SK-N-SH (cell line): ENCODE data around the gene SNX3. TPM values are rescaled to one million over a fixed set of nuclear protein-coding genes. Genes with fewer than 3 reads are reported as not detected.

Experiments
- CTCF ChIA-PET: fragments of 300-600, 350-600 bp; formaldehyde crosslinking; extraction: SDS; loops from one replicate; lab custom pipeline; 2021; lab: Yijun Ruan, JAX
- POLR2A ChIA-PET: fragments of 350-600 bp; sonication (Branson Sonifier 250); formaldehyde crosslinking; extraction: SDS; loops from one replicate; lab custom pipeline; 2020; ENCODE audit warnings: antibody characterized with exemption, inconsistent platforms; lab: Yijun Ruan, JAX
- DNase-seq: peaks from one replicate; pipeline ENCODE4 v3.0.0; 2012
- H2AFZ ChIP-seq: fragments of 200-600 bp; sonication (generic); 2 replicates; pipeline ENCODE4 v1.8.1; 2016; ENCODE audit warnings: antibody characterized with exemption, mild to moderate bottlenecking, low read depth
- H3F3A ChIP-seq: fragments of 200-600 bp; sonication (generic); replicated peaks from 2 replicates; pipeline ENCODE3; 2016; ENCODE audit warnings: antibody characterized with exemption, mild to moderate bottlenecking; ENCODE audit not compliant: insufficient read depth
- H3K27ac ChIP-seq, 2 experiments: fragments of 200-500 bp in 1 of 2; fragments of 200-600 bp in 1 of 2; sonication (Bioruptor generic) in 1 of 2; sonication (generic), shearing (Covaris generic) in 1 of 2; 2 replicates each; pipeline versions ENCODE4 v1.5.1 to v1.6.1; 2014 to 2016; ENCODE audit warnings: low read depth in 2 of 2, inconsistent platforms in 1 of 2, low read length in 1 of 2, mild to moderate bottlenecking in 1 of 2, mixed read lengths in 1 of 2
- H3K27me3 ChIP-seq: fragments of 200-600 bp; sonication (generic), shearing (Covaris generic); 2 replicates; pipeline ENCODE4 v1.6.1; 2016; ENCODE audit warnings: mixed run types; ENCODE audit not compliant: insufficient read depth
- H3K36me3 ChIP-seq, 2 experiments: fragments of 200-500 bp in 1 of 2; fragments of 200-600 bp in 1 of 2; sonication (Bioruptor generic) in 1 of 2; sonication (generic) in 1 of 2; replicated peaks in 1 of 2; 2 replicates each; pipeline versions ENCODE3 to v1.5.1; 2014 to 2016; ENCODE audit warnings: low read length in 1 of 2, mild to moderate bottlenecking in 1 of 2; ENCODE audit not compliant: insufficient read depth in 2 of 2, control insufficient read depth in 1 of 2
- H3K4me1 ChIP-seq, 2 experiments: fragments of 200-500 bp in 1 of 2; fragments of 200-600 bp in 1 of 2; sonication (Bioruptor generic) in 1 of 2; sonication (generic), shearing (Covaris generic) in 1 of 2; 2 replicates each; pipeline versions ENCODE4 v1.5.1 to v1.6.1; 2014 to 2016; ENCODE audit warnings: low read depth in 1 of 2, low read length in 1 of 2, mixed run types in 1 of 2; ENCODE audit not compliant: insufficient read depth in 2 of 2, control insufficient read depth in 1 of 2
- H3K4me2 ChIP-seq: fragments of 200-600 bp; sonication (generic), shearing (Covaris generic); 2 replicates; pipeline ENCODE4 v1.6.1; 2017; ENCODE audit warnings: mixed run types
- H3K4me3 ChIP-seq, 2 experiments: fragments of 200-500 bp in 1 of 2; fragments of 200-600 bp in 1 of 2; sonication (Bioruptor generic) in 1 of 2; sonication (generic), shearing (Covaris generic) in 1 of 2; 2 replicates each; pipeline versions ENCODE4 v1.5.1 to v1.8.1; 2014 to 2016; ENCODE audit warnings: low read depth in 2 of 2, inconsistent platforms in 1 of 2, low read length in 1 of 2, mild to moderate bottlenecking in 1 of 2, mixed read lengths in 1 of 2, moderate library complexity in 1 of 2
- H3K79me2 ChIP-seq: fragments of 200-600 bp; sonication (generic); 2 replicates; pipeline ENCODE4 v1.8.1; 2017; ENCODE audit warnings: mild to moderate bottlenecking; ENCODE audit not compliant: insufficient read depth
- H3K9ac ChIP-seq: fragments of 200-600 bp; sonication (generic); 2 replicates; pipeline ENCODE4 v1.6.1; 2017; ENCODE audit warnings: mixed run types
- H3K9me2 ChIP-seq: fragments of 200-600 bp; sonication (generic); 2 replicates; pipeline ENCODE4 v1.6.1; 2017; ENCODE audit warnings: mixed run types
- H3K9me3 ChIP-seq: fragments of 200-600 bp; sonication (generic); 2 replicates; pipeline ENCODE4 v1.6.1; 2017; ENCODE audit warnings: mixed run types, mild to moderate bottlenecking, moderate library complexity
- H4K20me1 ChIP-seq: fragments of 200-600 bp; sonication (generic); 2 replicates; pipeline ENCODE4 v1.6.1; 2017; ENCODE audit warnings: mild to moderate bottlenecking, mixed run types; ENCODE audit not compliant: insufficient read depth
- ELF1 ChIP-seq: IDR thresholded peaks from 2 replicates; pipeline ENCODE4 v1.4.0; 2012
- EZH2phosphoT487 ChIP-seq: fragments of 200-600 bp; sonication (generic); IDR thresholded peaks from 2 replicates; pipeline ENCODE4 v1.6.1; 2017; ENCODE audit warnings: low read depth, mixed run types, mild to moderate bottlenecking, antibody characterized with exemption, moderate library complexity, borderline replicate concordance
- FOXJ3 ChIP-seq: sonication (generic); formaldehyde crosslinking; IDR thresholded peaks from 2 replicates; pipeline ENCODE4 v1.5.1; 2020; ENCODE audit warnings: mild to moderate bottlenecking, missing genetic modification reagents
- FOXM1 ChIP-seq: IDR thresholded peaks from 2 replicates; pipeline ENCODE4 v1.4.0; 2012; ENCODE audit warnings: low read depth, mild to moderate bottlenecking
- GATA2 ChIP-seq: sonication (generic); formaldehyde crosslinking; IDR thresholded peaks from 2 replicates; pipeline ENCODE4 v1.5.0; 2020; ENCODE audit warnings: mild to moderate bottlenecking, missing genetic modification reagents
- MEF2A ChIP-seq: IDR thresholded peaks from 2 replicates; pipeline ENCODE4 v1.4.0; 2012; ENCODE audit warnings: low read depth, borderline replicate concordance
- MXI1 ChIP-seq: IDR thresholded peaks from 2 replicates; pipeline ENCODE4 v1.6.1; 2012; ENCODE audit warnings: mild to moderate bottlenecking, low read depth, low read length, improper control_type of control experiment
- NFIC ChIP-seq: IDR thresholded peaks from 2 replicates; pipeline ENCODE4 v1.4.0; 2012; ENCODE audit warnings: borderline replicate concordance
- PBX3 ChIP-seq: IDR thresholded peaks from 2 replicates; pipeline ENCODE4; 2012
- RAD21 ChIP-seq: IDR thresholded peaks from 2 replicates; pipeline ENCODE4 v1.6.1; 2012; ENCODE audit warnings: mild to moderate bottlenecking, low read length
- RCOR1 ChIP-seq: fragments of 150-350 bp; IDR thresholded peaks from 2 replicates; pipeline ENCODE4 v1.6.1; 2017; ENCODE audit warnings: antibody characterized with exemption, low read length
- RFX5 ChIP-seq: IDR thresholded peaks from 2 replicates; pipeline ENCODE4 v1.6.1; 2012; ENCODE audit warnings: mild to moderate bottlenecking, improper control_type of control experiment, low read length
- SIN3A ChIP-seq: IDR thresholded peaks from 2 replicates; pipeline ENCODE4 v1.6.1; 2012; ENCODE audit warnings: low read depth, mild to moderate bottlenecking, low read length, moderate library complexity, borderline replicate concordance
- WGBS: methylation state at CpG from one replicate; pipeline ENCODE4 v1.1.6; 2017; ENCODE audit warnings: low lambda C conversion rate; 5-methylcytosine and 5-hydroxymethylcytosine counted together
- polyA plus RNA-seq, 3 experiments: library from polyadenylated mRNA; depleted of rRNA; stranded (reverse); fragments of >200 nt; gene quantifications; 2 replicates each; pipeline ENCODE4 v1.2.3, GENCODE V29; 2012
- TF ChIP-seq, protein P1 (sequence below): IDR thresholded peaks from 2 replicates; pipeline ENCODE4 v1.4.0; 2012; ENCODE audit warnings: low read depth, borderline replicate concordance
- TF ChIP-seq, protein P2 (sequence below): fragments of 150-350 bp; IDR thresholded peaks from 2 replicates; pipeline ENCODE4 v1.6.1; 2017; ENCODE audit warnings: antibody characterized with exemption, low read length, low read depth, borderline replicate concordance
- TF ChIP-seq, protein P3 (sequence below): fragments of 200-600 bp; sonication (generic); IDR thresholded peaks from 2 replicates; pipeline ENCODE4 v1.6.1; 2017; ENCODE audit warnings: antibody characterized with exemption, mild to moderate bottlenecking, moderate library complexity
- TF ChIP-seq, protein P4 (sequence below): fragments of 150-350 bp; IDR thresholded peaks from 2 replicates; pipeline ENCODE4 v1.6.1; 2016; ENCODE audit warnings: mild to moderate bottlenecking, low read depth, low read length

The SNX3 gene
- polyA plus RNA-seq, 1 of the 3 experiments (the other 2 are of a cell fraction), result 105 TPM

GRCh38 chr6:108291091-108291490 lies 30.3 kb upstream of the SNX3 start:
- WGBS, result 79% methylated on average over 4 of the region's 4 CpGs

GRCh38 chr6:108288742-108289141 lies 27.9 kb upstream of the SNX3 start:
- no peaks in the 10 kb centered on the region for H3K4me1 ChIP-seq
- CTCF ChIA-PET, result no interaction called here
- TF ChIP-seq MEF2A (no peak), SIN3A (no peak), EZH2phosphoT487 (no peak), MXI1 (no peak), RCOR1 (no peak), NFIC (no peak), ELF1 (no peak)
- TF ChIP-seq, protein P1, sequence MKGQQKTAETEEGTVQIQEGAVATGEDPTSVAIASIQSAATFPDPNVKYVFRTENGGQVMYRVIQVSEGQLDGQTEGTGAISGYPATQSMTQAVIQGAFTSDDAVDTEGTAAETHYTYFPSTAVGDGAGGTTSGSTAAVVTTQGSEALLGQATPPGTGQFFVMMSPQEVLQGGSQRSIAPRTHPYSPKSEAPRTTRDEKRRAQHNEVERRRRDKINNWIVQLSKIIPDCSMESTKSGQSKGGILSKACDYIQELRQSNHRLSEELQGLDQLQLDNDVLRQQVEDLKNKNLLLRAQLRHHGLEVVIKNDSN, result no peak
- TF ChIP-seq, protein P2, sequence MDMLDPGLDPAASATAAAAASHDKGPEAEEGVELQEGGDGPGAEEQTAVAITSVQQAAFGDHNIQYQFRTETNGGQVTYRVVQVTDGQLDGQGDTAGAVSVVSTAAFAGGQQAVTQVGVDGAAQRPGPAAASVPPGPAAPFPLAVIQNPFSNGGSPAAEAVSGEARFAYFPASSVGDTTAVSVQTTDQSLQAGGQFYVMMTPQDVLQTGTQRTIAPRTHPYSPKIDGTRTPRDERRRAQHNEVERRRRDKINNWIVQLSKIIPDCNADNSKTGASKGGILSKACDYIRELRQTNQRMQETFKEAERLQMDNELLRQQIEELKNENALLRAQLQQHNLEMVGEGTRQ, result no peak
- TF ChIP-seq, protein P3, sequence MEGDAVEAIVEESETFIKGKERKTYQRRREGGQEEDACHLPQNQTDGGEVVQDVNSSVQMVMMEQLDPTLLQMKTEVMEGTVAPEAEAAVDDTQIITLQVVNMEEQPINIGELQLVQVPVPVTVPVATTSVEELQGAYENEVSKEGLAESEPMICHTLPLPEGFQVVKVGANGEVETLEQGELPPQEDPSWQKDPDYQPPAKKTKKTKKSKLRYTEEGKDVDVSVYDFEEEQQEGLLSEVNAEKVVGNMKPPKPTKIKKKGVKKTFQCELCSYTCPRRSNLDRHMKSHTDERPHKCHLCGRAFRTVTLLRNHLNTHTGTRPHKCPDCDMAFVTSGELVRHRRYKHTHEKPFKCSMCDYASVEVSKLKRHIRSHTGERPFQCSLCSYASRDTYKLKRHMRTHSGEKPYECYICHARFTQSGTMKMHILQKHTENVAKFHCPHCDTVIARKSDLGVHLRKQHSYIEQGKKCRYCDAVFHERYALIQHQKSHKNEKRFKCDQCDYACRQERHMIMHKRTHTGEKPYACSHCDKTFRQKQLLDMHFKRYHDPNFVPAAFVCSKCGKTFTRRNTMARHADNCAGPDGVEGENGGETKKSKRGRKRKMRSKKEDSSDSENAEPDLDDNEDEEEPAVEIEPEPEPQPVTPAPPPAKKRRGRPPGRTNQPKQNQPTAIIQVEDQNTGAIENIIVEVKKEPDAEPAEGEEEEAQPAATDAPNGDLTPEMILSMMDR, result no peak

More at GRCh38 chr6:108291091-108291490, 30.3 kb upstream of the SNX3 start:
- Histone ChIP-seq H3K27me3 (no peaks in the 10 kb centered on the region), H3K4me1 (no peaks in the 10 kb centered on the region; a peak in 2 of 4 replicates), H3K27ac (no peak overlapping the region), H3K9me3 (no peaks in the 10 kb centered on the region), H3K9me2 (no peaks in the 10 kb centered on the region)
- POLR2A ChIA-PET, result no interaction called here
- TF ChIP-seq RAD21, result no peak
- no peak for TF ChIP-seq FOXJ3 (CRISPR knock-in tag)
- TF ChIP-seq, protein P2, result no peak
- TF ChIP-seq FOXM1, result no peak
- TF ChIP-seq, protein P4, sequence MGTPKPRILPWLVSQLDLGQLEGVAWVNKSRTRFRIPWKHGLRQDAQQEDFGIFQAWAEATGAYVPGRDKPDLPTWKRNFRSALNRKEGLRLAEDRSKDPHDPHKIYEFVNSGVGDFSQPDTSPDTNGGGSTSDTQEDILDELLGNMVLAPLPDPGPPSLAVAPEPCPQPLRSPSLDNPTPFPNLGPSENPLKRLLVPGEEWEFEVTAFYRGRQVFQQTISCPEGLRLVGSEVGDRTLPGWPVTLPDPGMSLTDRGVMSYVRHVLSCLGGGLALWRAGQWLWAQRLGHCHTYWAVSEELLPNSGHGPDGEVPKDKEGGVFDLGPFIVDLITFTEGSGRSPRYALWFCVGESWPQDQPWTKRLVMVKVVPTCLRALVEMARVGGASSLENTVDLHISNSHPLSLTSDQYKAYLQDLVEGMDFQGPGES, result no peak
- no peak for TF ChIP-seq PBX3
- TF ChIP-seq GATA2 (CRISPR knock-in tag), result no peak
- no peak for TF ChIP-seq RFX5
- TF ChIP-seq, all 33 proteins: peak for 0
- Histone ChIP-seq H3K36me3 (no peaks in the 10 kb centered on the region), H2AFZ (no peak overlapping the region), H3F3A (no peaks in the 10 kb centered on the region), H3K9ac (no peak overlapping the region), H4K20me1 (no peaks in the 10 kb centered on the region), H3K4me3 (no peak overlapping the region), H3K79me2 (no peaks in the 10 kb centered on the region), H3K4me2 (no peak overlapping the region)
- no peak for DNase-seq
- CTCF ChIA-PET, result interaction anchor here (0.6 kb wide), 1 partner anchor 13 kb away, joined by 3 read pairs; no protein-coding TSS in a partner anchor

More at GRCh38 chr6:108288742-108289141, 27.9 kb upstream of the SNX3 start:
- no peaks in the 10 kb centered on the region for H3F3A ChIP-seq
- H3K9ac ChIP-seq, result no peak overlapping the region
- H3K4me3 ChIP-seq, result no peak overlapping the region
- H4K20me1 ChIP-seq, result no peaks in the 10 kb centered on the region
- H2AFZ ChIP-seq, result no peak overlapping the region
- H3K79me2 ChIP-seq, result no peaks in the 10 kb centered on the region
- no peaks in the 10 kb centered on the region for H3K9me2 ChIP-seq
- no peaks in the 10 kb centered on the region for H3K9me3 ChIP-seq
- no peak overlapping the region for H3K4me2 ChIP-seq
- H3K27me3 ChIP-seq, result no peaks in the 10 kb centered on the region
- no peak for DNase-seq
- H3K27ac ChIP-seq, result no peak overlapping the region
- POLR2A ChIA-PET, result no interaction called here
- no peaks in the 10 kb centered on the region for H3K36me3 ChIP-seq
